ENCODE data around the gene STAT5B. TPM values are rescaled to one million over a fixed set of nuclear protein-coding genes. Genes with fewer than 3 reads are reported as not detected.

Gene STAT5B
- total RNA-seq, 1 experiment from 2014 or later = 42.9 TPM

DNA sequence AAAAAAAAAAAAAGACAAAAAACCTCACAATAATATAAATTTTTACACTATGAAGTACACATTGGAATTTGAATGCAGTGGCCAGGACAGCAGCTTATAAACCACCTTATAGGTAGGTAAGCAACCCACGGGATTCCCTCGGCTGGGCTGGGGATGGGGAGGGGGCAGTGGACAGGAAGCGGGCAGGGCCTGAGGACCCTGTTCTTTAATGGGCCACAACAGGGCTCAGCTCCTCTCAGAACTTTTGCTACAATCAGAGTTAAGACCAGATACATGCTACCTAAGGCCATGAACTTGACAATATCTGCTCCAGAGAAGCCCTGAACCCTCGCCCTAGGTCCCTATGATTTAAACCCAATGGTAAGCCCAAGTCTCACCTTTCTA lies 37.2 kb upstream of the STAT5B start:
- Histone ChIP-seq H4K20me1 (ENCODE audit: control insufficient read depth, insufficient read depth, insufficient read length) (no peaks in the 10 kb centered on the region), H3K79me2 (ENCODE audit: insufficient read depth, low read length) (no peaks in the 10 kb centered on the region), H4K91ac (ENCODE audit: insufficient read length, low read depth, low read length) (no peak overlapping the region), H3T11ph (ENCODE audit: low read length) (no peak overlapping the region), H3K4me2 (ENCODE audit: insufficient read depth, insufficient read length, low read length) (no peak overlapping the region), H3K4ac (ENCODE audit: low read depth, low read length) (no peak overlapping the region), H3K9me3 (ENCODE audit: control insufficient read depth, low read depth, low read length) (no peaks in the 10 kb centered on the region), H2BK5ac (ENCODE audit: insufficient read length, low read length) (no peak overlapping the region), H2BK15ac (ENCODE audit: low read depth, low read length) (no peak overlapping the region), H3K9ac (ENCODE audit: extremely low read depth, insufficient read length, low read length) (no peak overlapping the region), H2AFZ (ENCODE audit: low read length) (no peak overlapping the region), H3K27ac (ENCODE audit: insufficient read length, low read depth, low read length) (no peak overlapping the region), H2AK5ac (ENCODE audit: insufficient read length, low read length) (no peak overlapping the region), H3K18ac (ENCODE audit: insufficient read length, low read depth, low read length) (no peak overlapping the region), H2BK12ac (ENCODE audit: insufficient read length, low read depth, low read length) (no peak overlapping the region), H3K23ac (ENCODE audit: insufficient read length, low read depth, low read length) (no peak overlapping the region), H4K5ac (ENCODE audit: insufficient read length, low read depth, low read length) (no peak overlapping the region), H3K14ac (ENCODE audit: insufficient read depth, low read length) (no peak overlapping the region), H3K23me2 (ENCODE audit: insufficient read length, low read depth, low read length, poor library complexity, severe bottlenecking) (no peaks in the 10 kb centered on the region), H2BK20ac (ENCODE audit: low read depth, low read length, poor library complexity, severe bottlenecking) (no peak overlapping the region), H3K27me3 (ENCODE audit: insufficient read depth, low read length) (no peaks in the 10 kb centered on the region), H4K8ac (replicated peaks; ENCODE audit: insufficient read length, low read depth, low read length) (no peak overlapping the region), H3K79me1 (ENCODE audit: insufficient read depth, low read depth, low read length, poor library complexity, severe bottlenecking) (no peaks in the 10 kb centered on the region), H3K4me1 (ENCODE audit: insufficient read depth, low read length) (peaks cover 2% of the 10 kb centered on the region; the same call in 1 of the 2 replicates), H3K56ac (ENCODE audit: insufficient read length, low read depth, low read length) (no peak overlapping the region), H2BK120ac (ENCODE audit: low read depth, low read length, poor library complexity, severe bottlenecking) (no peak overlapping the region)
- no CpG with 5 or more reads among the region's 4 CpGs for WGBS (ENCODE audit: extremely low coverage, insufficient read length, low lambda C conversion rate)
- Mint-ChIP-seq H3K9me3 (no peaks in the 10 kb centered on the region), H3K27ac (peak overlapping the region in 1 of 3 experiments; percentile 77; a peak in 1 of 7 replicates), H3K4me3 (no peak overlapping the region), H3K4me1 (peaks cover 38% of the 10 kb centered on the region in 2 experiments), H3K27me3 (ENCODE audit: low read depth) (peaks cover 7% of the 10 kb centered on the region), H3K36me3 (ENCODE audit: insufficient read depth in 1 of 3, low read depth in 3 of 3) (peaks cover 21 to 47% (median 29%) of the 10 kb centered on the region in 3 experiments)
- DNase-seq = no peak
- TF ChIP-seq, protein P1, sequence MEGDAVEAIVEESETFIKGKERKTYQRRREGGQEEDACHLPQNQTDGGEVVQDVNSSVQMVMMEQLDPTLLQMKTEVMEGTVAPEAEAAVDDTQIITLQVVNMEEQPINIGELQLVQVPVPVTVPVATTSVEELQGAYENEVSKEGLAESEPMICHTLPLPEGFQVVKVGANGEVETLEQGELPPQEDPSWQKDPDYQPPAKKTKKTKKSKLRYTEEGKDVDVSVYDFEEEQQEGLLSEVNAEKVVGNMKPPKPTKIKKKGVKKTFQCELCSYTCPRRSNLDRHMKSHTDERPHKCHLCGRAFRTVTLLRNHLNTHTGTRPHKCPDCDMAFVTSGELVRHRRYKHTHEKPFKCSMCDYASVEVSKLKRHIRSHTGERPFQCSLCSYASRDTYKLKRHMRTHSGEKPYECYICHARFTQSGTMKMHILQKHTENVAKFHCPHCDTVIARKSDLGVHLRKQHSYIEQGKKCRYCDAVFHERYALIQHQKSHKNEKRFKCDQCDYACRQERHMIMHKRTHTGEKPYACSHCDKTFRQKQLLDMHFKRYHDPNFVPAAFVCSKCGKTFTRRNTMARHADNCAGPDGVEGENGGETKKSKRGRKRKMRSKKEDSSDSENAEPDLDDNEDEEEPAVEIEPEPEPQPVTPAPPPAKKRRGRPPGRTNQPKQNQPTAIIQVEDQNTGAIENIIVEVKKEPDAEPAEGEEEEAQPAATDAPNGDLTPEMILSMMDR (conservative IDR thresholded peaks at IDR 0.05) = no peak

Measured in H9 (cell line).